Measurements from ENCODE around the gene CBFA2T3. TPM values are rescaled to one million over a fixed set of nuclear protein-coding genes. Genes with fewer than 3 reads are reported as not detected.

Gene CBFA2T3
- total RNA-seq, 4 donors from 2014 or later, result 1.4 to 5.8 (median 1.5) TPM

DNA sequence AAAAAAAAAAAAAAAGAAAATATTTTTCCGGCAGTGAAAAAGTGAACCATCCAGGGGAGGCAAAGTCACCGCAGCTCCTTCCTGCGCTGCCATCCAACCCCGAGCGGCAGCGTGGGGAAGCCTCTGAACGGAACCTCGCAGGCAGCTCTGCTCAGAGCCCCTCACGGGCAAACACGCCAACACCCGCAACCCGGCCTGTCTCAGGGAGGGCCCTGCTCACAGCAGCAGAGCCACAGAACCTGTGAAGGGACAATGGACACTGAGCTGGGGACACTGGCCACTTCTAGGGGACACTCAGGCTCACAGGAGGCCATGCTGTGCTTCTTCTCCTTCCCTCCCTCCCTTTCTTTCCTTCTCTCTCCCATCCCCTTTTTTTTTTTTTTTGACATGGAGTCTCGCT, 143.9 kb downstream of the CBFA2T3 start:
- Histone ChIP-seq H3K27me3 (no peaks in the 10 kb centered on the region), H3K27ac (no peak overlapping the region), H3K36me3 (peaks cover 0 to 52% of the 10 kb centered on the region in 2 donors), H3K4me3 (no peak overlapping the region), H3K9me3 (no peaks in the 10 kb centered on the region), H3K4me1 (no peaks in the 10 kb centered on the region)
- TF ChIP-seq EP300 (IDR thresholded peaks at IDR 0.05), result no peak
- TF ChIP-seq POLR2A (IDR thresholded peaks at IDR 0.05), result no peak
- TF ChIP-seq, protein P1, sequence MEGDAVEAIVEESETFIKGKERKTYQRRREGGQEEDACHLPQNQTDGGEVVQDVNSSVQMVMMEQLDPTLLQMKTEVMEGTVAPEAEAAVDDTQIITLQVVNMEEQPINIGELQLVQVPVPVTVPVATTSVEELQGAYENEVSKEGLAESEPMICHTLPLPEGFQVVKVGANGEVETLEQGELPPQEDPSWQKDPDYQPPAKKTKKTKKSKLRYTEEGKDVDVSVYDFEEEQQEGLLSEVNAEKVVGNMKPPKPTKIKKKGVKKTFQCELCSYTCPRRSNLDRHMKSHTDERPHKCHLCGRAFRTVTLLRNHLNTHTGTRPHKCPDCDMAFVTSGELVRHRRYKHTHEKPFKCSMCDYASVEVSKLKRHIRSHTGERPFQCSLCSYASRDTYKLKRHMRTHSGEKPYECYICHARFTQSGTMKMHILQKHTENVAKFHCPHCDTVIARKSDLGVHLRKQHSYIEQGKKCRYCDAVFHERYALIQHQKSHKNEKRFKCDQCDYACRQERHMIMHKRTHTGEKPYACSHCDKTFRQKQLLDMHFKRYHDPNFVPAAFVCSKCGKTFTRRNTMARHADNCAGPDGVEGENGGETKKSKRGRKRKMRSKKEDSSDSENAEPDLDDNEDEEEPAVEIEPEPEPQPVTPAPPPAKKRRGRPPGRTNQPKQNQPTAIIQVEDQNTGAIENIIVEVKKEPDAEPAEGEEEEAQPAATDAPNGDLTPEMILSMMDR (IDR thresholded peaks at IDR 0.05), result no peak
- no peak for TF ChIP-seq POLR2AphosphoS5 (IDR thresholded peaks at IDR 0.05)
- ATAC-seq, result no peak
- WGBS, 2 donors (ENCODE audit: low coverage in 1 of 2), result 84 to 91% methylated on average over 9 to 12 of the region's 13 CpGs

DNA sequence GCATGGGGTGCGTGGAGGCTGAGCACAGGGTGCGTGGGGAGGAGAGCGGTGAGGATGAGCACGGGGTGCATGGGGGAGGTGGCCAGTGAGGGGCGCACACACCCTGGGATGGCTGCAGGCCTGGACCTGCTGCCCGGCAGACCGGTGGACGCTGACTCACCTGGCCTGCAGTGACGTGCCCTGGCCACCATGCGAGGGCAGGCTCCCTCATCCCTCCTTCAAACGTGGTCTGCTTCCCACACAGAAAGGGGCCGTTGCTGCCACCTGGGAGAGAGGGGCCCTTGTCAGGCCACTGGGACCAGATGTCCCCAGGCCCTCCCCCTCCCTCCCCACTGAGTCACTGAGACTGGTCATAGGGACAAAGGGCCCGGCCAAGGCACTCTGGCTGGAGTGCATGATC, 145.2 kb downstream of the CBFA2T3 start:
- Histone ChIP-seq H3K4me1 (no peaks in the 10 kb centered on the region), H3K36me3 (peaks cover 0 to 56% of the 10 kb centered on the region in 2 donors), H3K4me3 (no peak overlapping the region), H3K27ac (no peak overlapping the region), H3K9me3 (no peaks in the 10 kb centered on the region), H3K27me3 (no peaks in the 10 kb centered on the region)
- ATAC-seq, result no peak
- 81 to 97% methylated on average over 4 to 6 of the region's 13 CpGs for WGBS, 2 donors (ENCODE audit: low coverage in 1 of 2)
- TF ChIP-seq EP300 (IDR thresholded peaks at IDR 0.05) (no peak), POLR2A (IDR thresholded peaks at IDR 0.05) (no peak), POLR2AphosphoS5 (IDR thresholded peaks at IDR 0.05) (no peak)
- TF ChIP-seq, protein P1 (IDR thresholded peaks at IDR 0.05), result no peak

DNA sequence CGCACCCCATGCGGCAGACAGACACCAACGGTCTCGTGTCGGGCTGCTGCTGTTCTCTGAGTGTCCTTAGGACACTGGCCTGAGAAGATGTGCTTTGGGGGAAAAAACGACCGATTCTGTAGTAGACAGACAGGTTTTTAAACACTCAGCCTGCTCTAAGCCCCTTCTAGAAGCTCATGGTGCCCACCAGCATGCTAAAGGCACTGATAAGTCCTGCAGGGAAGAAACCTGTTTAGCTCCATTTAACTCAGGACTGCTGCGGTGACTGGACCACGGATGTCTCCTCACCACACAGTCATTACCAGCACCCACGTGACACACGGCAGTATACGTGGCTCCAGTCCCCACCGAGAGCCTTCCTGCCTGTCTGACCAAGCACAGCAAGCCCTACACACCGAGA, 146.2 kb downstream of the CBFA2T3 start:
- Histone ChIP-seq H3K9me3 (no peaks in the 10 kb centered on the region), H3K36me3 (peaks cover 0 to 65% of the 10 kb centered on the region in 2 donors), H3K4me3 (no peak overlapping the region), H3K4me1 (no peaks in the 10 kb centered on the region), H3K27me3 (no peaks in the 10 kb centered on the region), H3K27ac (peak overlapping the region in 1 of 4 donors; percentile 26)
- TF ChIP-seq EP300 (IDR thresholded peaks at IDR 0.05) (no peak), POLR2A (IDR thresholded peaks at IDR 0.05) (no peak), POLR2AphosphoS5 (IDR thresholded peaks at IDR 0.05) (no peak)
- TF ChIP-seq, protein P1 (IDR thresholded peaks at IDR 0.05), result no peak
- WGBS, 2 donors (ENCODE audit: low coverage in 1 of 2), result 83% methylated on average over 7 of the region's 14 CpGs; no CpG with 5 or more reads in 1 of the 2 donors
- no peak for ATAC-seq

DNA sequence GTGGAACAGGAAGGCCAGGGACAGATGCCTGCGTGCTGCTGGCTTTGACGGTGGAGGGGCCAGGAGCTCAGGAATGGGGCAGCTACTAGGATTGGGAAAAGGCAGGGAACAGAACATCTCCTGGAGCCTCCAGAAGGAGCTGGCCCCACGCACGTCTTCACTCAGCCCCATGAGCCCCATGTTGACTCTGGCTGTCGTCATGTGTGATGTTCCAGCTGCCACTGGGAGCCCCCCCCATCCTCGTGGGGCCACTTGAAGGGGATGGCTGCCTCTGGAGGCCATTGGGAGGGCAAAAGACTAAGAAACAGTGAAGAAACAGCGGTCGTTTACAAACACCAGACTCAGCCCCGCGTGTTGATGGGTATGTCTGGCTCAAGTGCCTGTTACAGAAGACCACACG, 146.7 kb downstream of the CBFA2T3 start:
- TF ChIP-seq, protein P1 (IDR thresholded peaks at IDR 0.05), result no peak
- peak; percentile 63 for TF ChIP-seq POLR2AphosphoS5 (IDR thresholded peaks at IDR 0.05)
- no peak for TF ChIP-seq POLR2A (IDR thresholded peaks at IDR 0.05)
- peak overlapping the region in 1 of 4 donors; percentile 26 for H3K27ac ChIP-seq

DNA sequence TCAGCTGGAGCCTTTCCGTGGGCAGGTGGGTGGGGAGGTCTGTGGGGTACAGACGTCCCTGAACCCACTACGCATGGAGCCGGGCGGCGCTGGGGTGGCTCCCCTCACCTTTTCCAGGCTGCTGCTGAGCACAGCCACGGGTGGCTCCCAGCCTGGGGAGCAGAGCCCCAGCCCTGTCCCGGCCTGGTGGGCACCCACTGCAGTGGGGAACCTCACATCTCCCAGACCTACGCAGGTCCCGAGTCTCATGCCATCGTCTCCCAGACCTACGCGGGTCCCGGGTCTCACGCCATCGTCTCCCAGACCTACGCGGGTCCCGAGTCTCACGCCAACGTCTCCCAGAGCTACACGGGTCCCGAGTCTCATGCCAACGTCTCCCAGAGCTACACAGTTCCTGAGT, 148.3 kb downstream of the CBFA2T3 start:
- H3K27ac ChIP-seq, result no peak overlapping the region
- H3K4me3 ChIP-seq, result no peak overlapping the region
- H3K27me3 ChIP-seq, result no peaks in the 10 kb centered on the region
- no peaks in the 10 kb centered on the region for H3K9me3 ChIP-seq
- peaks cover 0 to 71% of the 10 kb centered on the region in 2 donors for H3K36me3 ChIP-seq
- TF ChIP-seq POLR2A (IDR thresholded peaks at IDR 0.05), result no peak
- no peak for TF ChIP-seq POLR2AphosphoS5 (IDR thresholded peaks at IDR 0.05)
- no peak for TF ChIP-seq EP300 (IDR thresholded peaks at IDR 0.05)
- TF ChIP-seq, protein P1 (IDR thresholded peaks at IDR 0.05), result no peak
- 70 to 86% methylated on average over 2 to 17 of the region's 24 CpGs for WGBS, 2 donors (ENCODE audit: low coverage in 1 of 2)
- no peaks in the 10 kb centered on the region for H3K4me1 ChIP-seq
- ATAC-seq, result no peak

More for the DNA sequence above, 146.7 kb downstream of the CBFA2T3 start:
- Histone ChIP-seq H3K27me3 (no peaks in the 10 kb centered on the region), H3K9me3 (no peaks in the 10 kb centered on the region), H3K4me3 (no peak overlapping the region), H3K4me1 (no peaks in the 10 kb centered on the region), H3K36me3 (peaks cover 0 to 65% of the 10 kb centered on the region in 2 donors)
- 49 to 80% methylated on average over 1 to 5 of the region's 11 CpGs for WGBS, 2 donors (ENCODE audit: low coverage in 1 of 2)
- ATAC-seq, result peak; percentile 23

Data from gastroesophageal sphincter (tissue), 4 donors.